Astrocyte (in vitro differentiated cells and primary cell): ENCODE results near the gene SRGAP1.

Experiments used
- EZH2 ChIP-seq: IDR thresholded peaks from 2 replicates; pipeline ENCODE4 v1.6.1; 2012; ENCODE audit warnings: mild to moderate bottlenecking, low read length, inconsistent platforms; ENCODE audit not compliant: insufficient read depth
- TF ChIP-seq, protein P1 (sequence below): IDR thresholded peaks from 2 replicates; pipeline ENCODE4 v1.5.1; 2011; ENCODE audit warnings: low read depth, mild to moderate bottlenecking, inconsistent platforms, low read length, moderate library complexity; ENCODE audit not compliant: insufficient read depth

DNA sequence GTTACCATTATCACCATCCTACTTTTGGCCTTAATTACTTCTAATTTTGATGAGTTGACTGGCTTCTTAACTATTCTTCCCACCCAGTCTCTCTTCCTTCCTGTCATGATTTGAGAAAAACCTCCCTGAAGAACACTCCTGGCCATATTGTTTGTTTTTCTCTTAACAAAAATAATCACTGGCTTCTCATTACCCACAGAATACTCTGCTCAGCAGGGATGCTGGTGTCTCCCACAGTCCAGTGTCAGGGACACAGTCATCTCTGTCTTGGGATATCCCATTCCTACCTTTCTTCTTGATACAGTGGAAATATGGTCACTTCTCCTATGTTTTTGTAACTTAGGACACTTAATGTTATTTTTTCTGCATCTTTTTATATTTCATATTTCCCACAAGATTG lies 103.7 kb downstream of the SRGAP1 start:
- TF ChIP-seq, protein P1, sequence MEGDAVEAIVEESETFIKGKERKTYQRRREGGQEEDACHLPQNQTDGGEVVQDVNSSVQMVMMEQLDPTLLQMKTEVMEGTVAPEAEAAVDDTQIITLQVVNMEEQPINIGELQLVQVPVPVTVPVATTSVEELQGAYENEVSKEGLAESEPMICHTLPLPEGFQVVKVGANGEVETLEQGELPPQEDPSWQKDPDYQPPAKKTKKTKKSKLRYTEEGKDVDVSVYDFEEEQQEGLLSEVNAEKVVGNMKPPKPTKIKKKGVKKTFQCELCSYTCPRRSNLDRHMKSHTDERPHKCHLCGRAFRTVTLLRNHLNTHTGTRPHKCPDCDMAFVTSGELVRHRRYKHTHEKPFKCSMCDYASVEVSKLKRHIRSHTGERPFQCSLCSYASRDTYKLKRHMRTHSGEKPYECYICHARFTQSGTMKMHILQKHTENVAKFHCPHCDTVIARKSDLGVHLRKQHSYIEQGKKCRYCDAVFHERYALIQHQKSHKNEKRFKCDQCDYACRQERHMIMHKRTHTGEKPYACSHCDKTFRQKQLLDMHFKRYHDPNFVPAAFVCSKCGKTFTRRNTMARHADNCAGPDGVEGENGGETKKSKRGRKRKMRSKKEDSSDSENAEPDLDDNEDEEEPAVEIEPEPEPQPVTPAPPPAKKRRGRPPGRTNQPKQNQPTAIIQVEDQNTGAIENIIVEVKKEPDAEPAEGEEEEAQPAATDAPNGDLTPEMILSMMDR: no peak
- no peak for TF ChIP-seq EZH2
